Left cardiac atrium (tissue), 4 donors: ENCODE results near the gene AURKAIP1. TPM values are rescaled to one million over a fixed set of nuclear protein-coding genes. Genes with fewer than 3 reads are reported as not detected.

Source experiments
- ATAC-seq, 2 donors: fragments of 200-7000 bp; cut with Tn5 transposase; one replicate each; pipeline ENCODE4 v1.9.1; 2020; ENCODE audit warnings: mild to moderate bottlenecking in 2 of 2, moderate library complexity in 2 of 2
- DNase-seq: peaks from one replicate; pipeline ENCODE4 v3.0.0-alpha.2; 2020
- intact Hi-C, 2 donors: fragments of 100-400 bp; cut with DNase I; formaldehyde crosslinking; loops; one replicate each; pipeline versions ENCODE4 v1.14.1 to v1.15.1; 2022 to 2023
- microRNA-seq, 2 donors: library from miRNA; unstranded; fragments of <30 nt; microRNA quantifications; one replicate each; pipeline ENCODE4 v1.2.0, GENCODE V29; 2020
- total RNA-seq, 2 donors: library from RNA; stranded (reverse); fragmentation: NEBNext Ultra II Directional; extraction: Animal tissue kit (Norgen Biotek cat#: 25700); gene quantifications; one replicate each; pipeline ENCODE4 v1.2.1, GENCODE V29; 2021
- donor health status: DM: no; HTN: yes; CAD: no.
- donor health status: DM: no; HTN: yes; CAD: no; lungs with severe emphysema.
- donor health status: DM: yes; HTN: yes; CAD: no.
- donor health status: Dilated cardiomyopathy.

The AURKAIP1 gene
- total RNA-seq, 2 donors from 2014 or later = 184 to 199 TPM

DNA sequence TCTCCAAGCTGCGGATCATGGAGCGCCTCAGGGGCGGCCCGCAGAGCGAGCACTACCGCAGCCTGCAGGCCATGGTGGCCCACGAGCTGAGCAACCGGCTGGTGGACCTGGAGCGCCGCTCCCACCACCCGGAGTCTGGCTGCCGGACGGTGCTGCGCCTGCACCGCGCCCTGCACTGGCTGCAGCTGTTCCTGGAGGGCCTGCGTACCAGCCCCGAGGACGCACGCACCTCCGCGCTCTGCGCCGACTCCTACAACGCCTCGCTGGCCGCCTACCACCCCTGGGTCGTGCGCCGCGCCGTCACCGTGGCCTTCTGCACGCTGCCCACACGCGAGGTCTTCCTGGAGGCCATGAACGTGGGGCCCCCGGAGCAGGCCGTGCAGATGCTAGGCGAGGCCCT lies 47.7 kb downstream of the AURKAIP1 start:
- no peak for DNase-seq
- intact Hi-C loops = no loop called here
- no peak for ATAC-seq

- intact Hi-C loops = no loop called here
Observed at GRCh38 chr1:1326075-1326605, 48.9 kb downstream of the AURKAIP1 start.

GRCh38 chr1:1325288-1326074 lies 49.5 kb downstream of the AURKAIP1 start:
- DNase-seq = no peak
- ATAC-seq = peak in 1 of 2 donors; percentile 38
- intact Hi-C loops = no loop called here

More at GRCh38 chr1:1326075-1326605, 48.9 kb downstream of the AURKAIP1 start:
- ATAC-seq (no peak), DNase-seq (no peak)

DNA sequence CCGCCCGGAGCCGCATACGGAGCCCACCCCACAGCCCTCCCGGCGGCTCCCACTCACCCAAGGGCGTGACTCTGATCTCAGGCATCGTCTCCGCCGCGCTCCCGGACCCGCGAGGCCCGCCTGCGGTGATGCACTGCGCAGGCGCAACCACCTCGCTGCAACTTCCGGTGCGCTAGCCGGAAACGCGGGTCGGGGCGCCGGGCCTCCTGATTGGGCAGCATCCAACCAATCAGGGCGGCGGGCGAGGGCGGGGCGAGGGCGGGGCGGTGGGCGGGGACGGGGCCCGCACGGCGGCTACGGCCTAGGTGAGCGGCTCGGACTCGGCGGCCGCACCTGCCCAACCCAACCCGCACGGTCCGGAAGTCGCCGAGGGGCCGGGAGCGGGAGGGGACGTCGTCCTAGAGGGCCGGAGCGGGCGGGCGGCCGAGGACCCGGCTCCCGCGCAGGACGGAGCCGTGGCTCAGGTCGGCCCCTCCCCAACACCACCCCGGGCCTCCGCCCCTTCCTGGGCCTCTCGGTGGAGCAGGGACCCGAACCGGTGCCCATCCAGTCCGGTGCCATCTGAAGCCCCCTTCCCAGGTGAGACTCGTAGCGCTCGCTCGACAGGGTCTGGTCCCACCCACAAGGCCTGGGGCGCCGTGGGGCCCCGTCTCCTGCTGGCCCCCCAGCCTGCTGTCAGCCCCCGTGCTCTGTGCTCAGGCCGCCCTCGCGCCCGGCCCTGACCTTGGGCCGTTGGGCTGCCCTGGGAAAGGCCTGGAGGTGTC lies 50.3 kb downstream of the AURKAIP1 start, which contains the start of the genes CPTP and INTS11:
CPTP (plus strand) TSS at position 279 of the 764 bp plus-strand sequence. CDS start 2,109 bp downstream, outside the sequence.
INTS11 (minus strand) TSS at position 137 of the 764 bp plus-strand sequence; CDS start at position 85, 52 bp downstream.
- intact Hi-C loops = no loop called here
- ATAC-seq (peak; percentile 87 to 93), DNase-seq (peak; percentile 97)

DNA sequence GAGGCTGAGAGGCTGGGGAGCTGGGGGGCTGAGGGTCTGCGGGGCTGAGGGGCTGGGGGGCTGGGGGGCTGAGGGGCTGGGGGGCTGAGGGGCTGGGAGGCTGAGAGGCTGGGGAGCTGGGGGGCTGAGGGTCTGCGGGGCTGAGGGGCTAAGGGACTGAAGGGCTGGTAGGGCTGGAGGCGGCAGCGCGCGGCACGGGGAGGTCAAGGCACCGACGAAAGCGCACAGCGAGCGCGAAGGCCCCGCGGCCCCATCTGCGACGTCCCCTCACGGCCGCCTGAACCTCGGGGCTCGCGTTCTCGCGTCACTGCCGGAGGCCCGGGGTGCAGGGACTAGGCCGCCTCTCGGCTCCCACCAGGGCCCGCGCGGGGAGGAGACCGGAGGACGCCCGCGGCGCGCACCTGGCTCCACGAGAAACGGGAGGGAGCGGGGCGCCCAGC lies 50.9 kb downstream of the AURKAIP1 start:
- DNase-seq (no peak), ATAC-seq (no peak)
- intact Hi-C loops = no loop called here

Small RNA genes lying within 50 kb of the gene (microRNA-seq; reads per million reads assigned to microRNA genes)
- gene MIR6808 = 0 to 0.20 reads per million in 2 donors

Other genes starting within 250 kb of the AURKAIP1 start
- not detected for gene TTLL10, start 201.3 kb downstream of the AURKAIP1 start, total RNA-seq
- under 1 TPM in 1 of 2 donors, not detected in 1; 0.44 TPM for gene TNFRSF18, start 168.6 kb downstream of the AURKAIP1 start, total RNA-seq
- gene TNFRSF4, start 161.1 kb downstream of the AURKAIP1 start, total RNA-seq = 1 to 10 TPM; 1.2 to 1.6 TPM
- 100 to 1,000 TPM; 132 to 173 TPM for gene SDF4, start 143.2 kb downstream of the AURKAIP1 start, total RNA-seq
- 10 to 100 TPM; 11.3 to 16.0 TPM for gene B3GALT6, start 143.0 kb downstream of the AURKAIP1 start, total RNA-seq
- 1 to 10 TPM in 1 of 2 donors, not detected in 1; 1.5 TPM for gene C1QTNF12, start 128.5 kb downstream of the AURKAIP1 start, total RNA-seq
- gene UBE2J2, start 101.4 kb downstream of the AURKAIP1 start, total RNA-seq = 10 to 100 TPM; 35.9 to 41.5 TPM
- 1 to 10 TPM; 3.5 to 4.1 TPM for gene SCNN1D, start 94.8 kb downstream of the AURKAIP1 start, total RNA-seq
- 10 to 100 TPM; 36.2 to 46.7 TPM for gene ACAP3, start 67.3 kb downstream of the AURKAIP1 start, total RNA-seq
- gene PUSL1, start 66.6 kb downstream of the AURKAIP1 start, total RNA-seq = 10 to 100 TPM; 11.4 to 12.2 TPM
- gene INTS11, start 50.5 kb downstream of the AURKAIP1 start, total RNA-seq = 10 to 100 TPM; 48.5 to 60.0 TPM
- 10 to 100 TPM; 31.8 to 32.5 TPM for gene CPTP, start 50.4 kb downstream of the AURKAIP1 start, total RNA-seq
- under 1 TPM; 0.44 to 0.65 TPM for gene TAS1R3, start 43.9 kb downstream of the AURKAIP1 start, total RNA-seq
- 10 to 100 TPM; 63.5 to 69.2 TPM for gene DVL1, start 25.8 kb downstream of the AURKAIP1 start, total RNA-seq
- 10 to 100 TPM; 38.3 to 44.3 TPM for gene MXRA8, start 16.7 kb downstream of the AURKAIP1 start, total RNA-seq
- gene CCNL2, start 24.1 kb upstream of the AURKAIP1 start, total RNA-seq = 10 to 100 TPM; 56.0 to 89.0 TPM
- gene MRPL20, start 32.1 kb upstream of the AURKAIP1 start, total RNA-seq = 100 to 1,000 TPM; 112 to 134 TPM
- 1 to 10 TPM; 2.2 to 3.0 TPM for gene ANKRD65, start 46.1 kb upstream of the AURKAIP1 start, total RNA-seq
- gene VWA1, start 60.5 kb upstream of the AURKAIP1 start, total RNA-seq = 10 to 100 TPM; 24.9 to 66.4 TPM
- 1 to 10 TPM; 1.7 to 2.4 TPM for gene ATAD3C, start 74.5 kb upstream of the AURKAIP1 start, total RNA-seq
- 1 to 10 TPM; 6.9 to 7.3 TPM for gene ATAD3B, start 96.6 kb upstream of the AURKAIP1 start, total RNA-seq
- gene ATAD3A, start 137.0 kb upstream of the AURKAIP1 start, total RNA-seq = 10 to 100 TPM; 14.1 to 24.3 TPM
- gene TMEM240, start 165.4 kb upstream of the AURKAIP1 start, total RNA-seq = 1 to 10 TPM; 4.6 to 5.4 TPM
- gene SSU72, start 199.7 kb upstream of the AURKAIP1 start, total RNA-seq = 100 to 1,000 TPM; 107 to 118 TPM
- gene FNDC10, start 224.9 kb upstream of the AURKAIP1 start, total RNA-seq = 1 to 10 TPM; 1.3 to 2.5 TPM
- 10 to 100 TPM; 56.4 to 58.1 TPM for gene MIB2, start 240.3 kb upstream of the AURKAIP1 start, total RNA-seq